Measurements from ENCODE around the gene COL19A1. TPM values are rescaled to one million over a fixed set of nuclear protein-coding genes. Genes with fewer than 3 reads are reported as not detected.

The COL19A1 gene
- total and polyA plus RNA-seq, 7 donors, result 0.54 to 1.6 (median 0.83) TPM; not detected in 3

DNA sequence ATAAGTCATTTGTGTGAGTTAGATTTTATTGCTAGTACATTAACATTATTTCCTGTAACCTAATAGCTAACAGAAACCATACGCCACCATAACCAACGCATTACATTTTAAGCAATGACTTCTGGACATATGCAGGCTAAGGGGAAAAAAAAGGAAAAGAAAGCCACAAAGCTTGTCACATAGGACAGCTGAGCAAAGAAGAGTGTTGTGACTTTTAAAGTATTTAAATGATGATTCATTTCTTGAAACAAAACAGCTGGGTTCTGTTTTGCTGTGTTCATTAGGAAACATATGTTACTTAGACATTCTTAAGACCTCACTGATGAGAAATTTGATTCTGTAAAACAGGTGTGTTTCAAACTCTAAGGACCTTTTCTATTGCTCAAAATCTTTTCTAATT is 265.2 kb downstream of the COL19A1 start:
- H3K9me3 ChIP-seq, result no peaks in the 10 kb centered on the region
- H3K4me3 ChIP-seq, result no peak overlapping the region
- DNase-seq, result no peak
- intact Hi-C loops (cut with DNase I), result no loop called here
- WGBS, 2 donors, result 37 to 73% methylated on average over 2 of the region's 2 CpGs
- H3K36me3 ChIP-seq, result no peaks in the 10 kb centered on the region
- no peak for TF ChIP-seq POLR2A (IDR thresholded peaks at IDR 0.05)
- TF ChIP-seq, protein P1, sequence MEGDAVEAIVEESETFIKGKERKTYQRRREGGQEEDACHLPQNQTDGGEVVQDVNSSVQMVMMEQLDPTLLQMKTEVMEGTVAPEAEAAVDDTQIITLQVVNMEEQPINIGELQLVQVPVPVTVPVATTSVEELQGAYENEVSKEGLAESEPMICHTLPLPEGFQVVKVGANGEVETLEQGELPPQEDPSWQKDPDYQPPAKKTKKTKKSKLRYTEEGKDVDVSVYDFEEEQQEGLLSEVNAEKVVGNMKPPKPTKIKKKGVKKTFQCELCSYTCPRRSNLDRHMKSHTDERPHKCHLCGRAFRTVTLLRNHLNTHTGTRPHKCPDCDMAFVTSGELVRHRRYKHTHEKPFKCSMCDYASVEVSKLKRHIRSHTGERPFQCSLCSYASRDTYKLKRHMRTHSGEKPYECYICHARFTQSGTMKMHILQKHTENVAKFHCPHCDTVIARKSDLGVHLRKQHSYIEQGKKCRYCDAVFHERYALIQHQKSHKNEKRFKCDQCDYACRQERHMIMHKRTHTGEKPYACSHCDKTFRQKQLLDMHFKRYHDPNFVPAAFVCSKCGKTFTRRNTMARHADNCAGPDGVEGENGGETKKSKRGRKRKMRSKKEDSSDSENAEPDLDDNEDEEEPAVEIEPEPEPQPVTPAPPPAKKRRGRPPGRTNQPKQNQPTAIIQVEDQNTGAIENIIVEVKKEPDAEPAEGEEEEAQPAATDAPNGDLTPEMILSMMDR (IDR thresholded peaks at IDR 0.05), result no peak
- no peak for TF ChIP-seq POLR2AphosphoS5 (IDR thresholded peaks at IDR 0.05)
- TF ChIP-seq EP300 (IDR thresholded peaks at IDR 0.05), result no peak
- no peak overlapping the region for H3K27ac ChIP-seq
- H3K4me1 ChIP-seq, result no peaks in the 10 kb centered on the region
- no peaks in the 10 kb centered on the region for H3K27me3 ChIP-seq

DNA sequence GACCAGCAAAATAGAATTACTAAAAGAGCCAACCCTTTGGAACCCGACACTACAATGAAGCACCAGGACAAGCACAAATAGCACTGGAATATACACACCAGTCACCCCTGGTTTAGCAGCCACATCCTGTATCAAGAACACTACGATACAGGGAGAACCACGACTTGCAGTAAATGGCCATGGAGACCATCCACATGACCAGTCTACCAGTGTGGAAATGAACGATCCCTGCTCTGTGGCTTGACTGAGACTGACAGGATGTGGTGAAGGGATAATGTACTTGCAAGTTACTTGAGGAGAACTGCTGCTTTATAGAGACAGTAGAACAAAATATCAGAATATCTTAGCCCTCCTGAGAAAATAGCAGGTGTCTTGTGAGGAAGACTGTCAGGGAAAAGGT is 266.9 kb downstream of the COL19A1 start:
- no peak overlapping the region for H3K27ac ChIP-seq
- H3K27me3 ChIP-seq, result no peaks in the 10 kb centered on the region
- H3K4me1 ChIP-seq, result no peaks in the 10 kb centered on the region
- intact Hi-C loops (cut with DNase I), result no loop called here
- WGBS, 2 donors, result 78 to 88% methylated on average over 4 of the region's 4 CpGs
- no peak overlapping the region for H3K4me3 ChIP-seq
- H3K9me3 ChIP-seq, result no peaks in the 10 kb centered on the region
- TF ChIP-seq POLR2AphosphoS5 (IDR thresholded peaks at IDR 0.05), result no peak
- no peak for TF ChIP-seq POLR2A (IDR thresholded peaks at IDR 0.05)
- no peak for TF ChIP-seq EP300 (IDR thresholded peaks at IDR 0.05)
- TF ChIP-seq, protein P1 (IDR thresholded peaks at IDR 0.05), result no peak
- no peak for DNase-seq
- no peaks in the 10 kb centered on the region for H3K36me3 ChIP-seq

DNA sequence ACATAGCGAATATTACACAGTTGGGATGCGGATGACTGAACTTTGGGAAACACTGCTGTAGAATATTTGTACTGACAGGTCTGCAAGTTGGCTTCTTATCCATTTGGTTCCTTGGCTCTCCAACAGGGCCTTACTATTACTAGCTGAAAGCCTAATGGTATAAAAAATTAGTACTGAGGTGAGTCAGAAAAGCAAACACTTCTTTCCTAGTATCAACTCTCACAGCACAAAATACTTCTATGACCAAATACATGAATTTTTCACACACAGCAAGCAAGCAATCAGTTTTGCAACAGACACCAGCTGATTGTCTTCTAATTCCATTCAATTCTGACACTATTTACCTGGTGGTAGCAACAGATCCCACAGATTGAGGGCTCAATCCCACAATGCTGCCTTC is 268.2 kb downstream of the COL19A1 start:
- 94 to 97% methylated on average over 2 of the region's 2 CpGs for WGBS, 2 donors
- H3K9me3 ChIP-seq, result no peaks in the 10 kb centered on the region
- no peaks in the 10 kb centered on the region for H3K27me3 ChIP-seq
- no peaks in the 10 kb centered on the region for H3K36me3 ChIP-seq
- no peak overlapping the region for H3K27ac ChIP-seq
- intact Hi-C loops (cut with DNase I), result no loop called here
- no peaks in the 10 kb centered on the region for H3K4me1 ChIP-seq
- no peak overlapping the region for H3K4me3 ChIP-seq
- TF ChIP-seq POLR2A (IDR thresholded peaks at IDR 0.05), result no peak
- TF ChIP-seq EP300 (IDR thresholded peaks at IDR 0.05), result no peak
- TF ChIP-seq, protein P1 (IDR thresholded peaks at IDR 0.05), result no peak
- no peak for TF ChIP-seq POLR2AphosphoS5 (IDR thresholded peaks at IDR 0.05)
- no peak for DNase-seq

DNA sequence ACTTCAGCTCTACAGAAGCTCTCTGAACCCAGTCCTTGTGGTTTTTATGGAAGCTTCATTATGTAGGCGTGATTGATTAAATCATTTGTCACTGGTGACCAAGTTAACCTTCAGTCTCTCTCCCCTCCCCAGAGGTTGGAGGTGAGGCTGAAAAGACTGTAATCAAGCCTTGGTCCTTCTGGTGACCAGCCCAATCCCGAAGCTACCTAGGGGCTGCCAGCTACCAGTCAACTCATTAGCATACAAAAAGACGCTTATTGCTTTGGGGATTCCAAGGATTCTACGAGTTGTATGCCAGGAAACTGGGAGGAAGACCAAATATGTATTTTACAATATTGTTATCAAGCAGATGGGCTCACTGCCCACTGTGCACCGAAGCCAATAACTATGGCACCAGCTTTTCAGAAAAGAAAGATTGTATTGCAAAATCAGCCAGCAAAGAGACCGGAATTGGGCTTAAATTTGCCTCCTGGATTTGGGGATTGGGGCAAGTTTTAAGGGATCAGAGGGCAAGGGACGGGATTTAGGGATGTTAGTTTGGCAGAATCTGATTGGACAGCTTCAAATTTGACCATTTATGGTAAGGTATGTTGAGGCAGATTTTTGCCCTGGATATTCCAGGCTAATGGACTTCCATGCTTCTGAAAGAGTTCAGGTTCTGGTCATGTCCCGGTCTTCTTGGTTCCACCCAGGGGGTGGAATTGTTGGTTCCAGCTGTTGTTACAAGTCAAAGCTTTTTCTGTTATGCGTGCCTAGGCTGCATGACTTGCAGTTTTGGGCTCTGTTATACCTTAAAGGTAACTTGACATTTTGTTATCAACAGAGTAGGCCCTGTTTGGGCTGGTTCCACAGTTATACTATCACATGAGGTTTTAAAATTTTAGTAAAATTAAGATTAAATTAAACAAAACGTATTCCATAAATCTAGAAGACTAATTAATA is 269.1 kb downstream of the COL19A1 start:
- intact Hi-C loops (cut with DNase I), result no loop called here
- Histone ChIP-seq H3K27me3 (no peaks in the 10 kb centered on the region), H3K9me3 (no peaks in the 10 kb centered on the region), H3K4me3 (no peak overlapping the region), H3K36me3 (no peaks in the 10 kb centered on the region), H3K4me1 (no peaks in the 10 kb centered on the region), H3K27ac (no peak overlapping the region)
- TF ChIP-seq, protein P1 (IDR thresholded peaks at IDR 0.05), result no peak
- TF ChIP-seq EP300 (IDR thresholded peaks at IDR 0.05), result no peak
- TF ChIP-seq POLR2A (IDR thresholded peaks at IDR 0.05), result no peak
- no peak for TF ChIP-seq POLR2AphosphoS5 (IDR thresholded peaks at IDR 0.05)
- DNase-seq, result no peak
- WGBS, 2 donors, result 69 to 79% methylated on average over 10 of the region's 10 CpGs

Data from sigmoid colon (tissue), 7 donors.